ENCODE results near the gene EDA2R. TPM values are rescaled to one million over a fixed set of nuclear protein-coding genes. Genes with fewer than 3 reads are reported as not detected.

Gene EDA2R
- total and polyA plus RNA-seq, 2 of the 4 experiments (the other 2 are of a cell fraction) = 14.7 to 23.8 TPM

- intact Hi-C loops (cut with micrococcal nuclease) (no loop called here), dilution Hi-C loops (cut with HindIII; ENCODE audit: low sequenced_read_pairs, unreplicated experiment) (no loop called here), in situ Hi-C loops (cut with MboI; ENCODE audit: low sequenced_read_pairs) (no loop called here)
- BruUV-seq (replicated peaks) = no TSS peak
- Histone ChIP-seq H2AK9ac (replicated peaks; ENCODE audit: low read depth, low read length, poor library complexity) (no peak overlapping the region), H3K4me2 (ENCODE audit: low read depth, low read length) (peak overlapping the region; percentile 82), H3K14ac (replicated peaks; ENCODE audit: low read depth, low read length) (no peak overlapping the region), H2AK5ac (ENCODE audit: low read depth, low read length) (no peak overlapping the region), H4K91ac (ENCODE audit: insufficient read depth, low read depth, low read length) (no peak overlapping the region), H3K27me3 (ENCODE audit: control insufficient read depth, insufficient read depth, low read length) (no peaks in the 10 kb centered on the region), H3K4me1 (ENCODE audit: control insufficient read depth, insufficient read depth, low read length) (peaks cover 5% of the 10 kb centered on the region; the same call in 1 of the 2 replicates), H3K4me3 (ENCODE audit: insufficient read depth, low read depth, low read length) (no peak overlapping the region), H2AFZ (replicated peaks; ENCODE audit: low read length, poor library complexity) (no peak overlapping the region), H2BK120ac (ENCODE audit: low read depth, low read length) (peak overlapping the region; percentile 20; the same call in 1 of the 2 replicates), H2BK15ac (ENCODE audit: low read depth, low read length) (no peak overlapping the region), H3K9ac (ENCODE audit: low read depth, low read length) (no peak overlapping the region), H4K20me1 (ENCODE audit: insufficient read depth, low read length) (peaks cover 3% of the 10 kb centered on the region; the same call in 1 of the 2 replicates), H3K18ac (ENCODE audit: low read depth, low read length) (peak overlapping the region; percentile 60; the same call in 1 of the 2 replicates), H3K4ac (ENCODE audit: low read depth, low read length) (no peak overlapping the region), H3K23ac (ENCODE audit: low read depth, low read length) (no peak overlapping the region; the same call in 1 of the 2 replicates), H2BK5ac (ENCODE audit: low read depth, low read length, poor library complexity, severe bottlenecking) (peak overlapping the region; percentile 62), H3K27ac (ENCODE audit: insufficient read depth, low read length) (no peak overlapping the region), H3K56ac (ENCODE audit: extremely low read depth, insufficient read depth, low read length) (no peak overlapping the region), H3K9me3 (ENCODE audit: control insufficient read depth, insufficient read depth, low read length) (no peaks in the 10 kb centered on the region), H3K79me1 (ENCODE audit: low read depth in 1 of 2, low read length in 2 of 2) (peaks cover 0 to 3% of the 10 kb centered on the region in 2 experiments; a peak in 1 of 4 replicates), H3K36me3 (ENCODE audit: control insufficient read depth, insufficient read depth, low read length) (no peaks in the 10 kb centered on the region), H4K8ac (ENCODE audit: low read depth in 2 of 2, low read length in 2 of 2) (no peak overlapping the region), H3K9me1 (ENCODE audit: insufficient read depth, low read length) (no peaks in the 10 kb centered on the region), H2BK20ac (ENCODE audit: low read depth, low read length) (no peak overlapping the region), H4K5ac (ENCODE audit: low read depth, low read length) (no peak overlapping the region; the same call in 1 of the 2 replicates)
- POLR2A ChIA-PET (ENCODE audit: unreplicated experiment) = no interaction called here
- DNase-seq (peak; percentile 76), ATAC-seq (ENCODE audit: low read depth) (peak; percentile 8; the same call in 1 of the 2 replicates)
- no CpG with 5 or more reads among the region's 3 CpGs for WGBS, 2 experiments (ENCODE audit: extremely low coverage in 2 of 2, insufficient read length in 1 of 2)
- CTCF ChIA-PET = no interaction called here
- no peak for TF ChIP-seq MXI1 (IDR thresholded peaks at IDR 0.05; ENCODE audit: borderline replicate concordance, low read depth, low read length)
- no peak for TF ChIP-seq CHD1 (IDR thresholded peaks at IDR 0.05; ENCODE audit: low read depth, low read length)
- no peak for TF ChIP-seq NFE2L2 (IDR thresholded peaks at IDR 0.05; ENCODE audit: low read depth, low read length)
- no peak for TF ChIP-seq CTCF (conservative IDR thresholded peaks at IDR 0.05; ENCODE audit: low read depth, low read length)
- TF ChIP-seq POLR2A (IDR thresholded peaks at IDR 0.05; ENCODE audit: low read depth, low read length) = no peak
- no peak for TF ChIP-seq USF2 (IDR thresholded peaks at IDR 0.05; ENCODE audit: low read depth, low read length)
- TF ChIP-seq CEBPB (IDR thresholded peaks at IDR 0.05; ENCODE audit: low read depth, low read length) = peak; percentile 29; the same call in 1 of the 2 replicates
- TF ChIP-seq ELK1 (IDR thresholded peaks at IDR 0.05; ENCODE audit: borderline replicate concordance, low read depth, low read length) = no peak
- TF ChIP-seq RCOR1 (IDR thresholded peaks at IDR 0.05; ENCODE audit: insufficient replicate concordance, low read length) = no peak
- no peak for TF ChIP-seq BHLHE40 (IDR thresholded peaks at IDR 0.05; ENCODE audit: low read depth, low read length)
- TF ChIP-seq SMC3 (IDR thresholded peaks at IDR 0.05; ENCODE audit: low read depth, low read length) = no peak
- TF ChIP-seq MAZ (IDR thresholded peaks at IDR 0.05; ENCODE audit: borderline replicate concordance, low read depth, low read length) = no peak
- no peak for TF ChIP-seq RAD21 (IDR thresholded peaks at IDR 0.05; ENCODE audit: low read length)
- TF ChIP-seq MAFK (IDR thresholded peaks at IDR 0.05; ENCODE audit: low read depth, low read length) = no peak
- TF ChIP-seq RFX5 (IDR thresholded peaks at IDR 0.05; ENCODE audit: low read depth, low read length) = no peak
- 0 out of 2 replicates have a peak, but pooled peaks have one; percentile 6 for TF ChIP-seq FOS (IDR thresholded peaks at IDR 0.05; ENCODE audit: low read depth, low read length)
Observed at GRCh38 chrX:66633541-66633940, 5.3 kb downstream of the EDA2R start.
